ENCODE measurements around the gene SATL1. TPM values are rescaled to one million over a fixed set of nuclear protein-coding genes. Genes with fewer than 3 reads are reported as not detected.
"Not testable (repeated sequence)": the region's sequence is repeated elsewhere in the genome, so short reads cannot be mapped to it uniquely, and the experiment has no call there.

SATL1 gene, protein sequence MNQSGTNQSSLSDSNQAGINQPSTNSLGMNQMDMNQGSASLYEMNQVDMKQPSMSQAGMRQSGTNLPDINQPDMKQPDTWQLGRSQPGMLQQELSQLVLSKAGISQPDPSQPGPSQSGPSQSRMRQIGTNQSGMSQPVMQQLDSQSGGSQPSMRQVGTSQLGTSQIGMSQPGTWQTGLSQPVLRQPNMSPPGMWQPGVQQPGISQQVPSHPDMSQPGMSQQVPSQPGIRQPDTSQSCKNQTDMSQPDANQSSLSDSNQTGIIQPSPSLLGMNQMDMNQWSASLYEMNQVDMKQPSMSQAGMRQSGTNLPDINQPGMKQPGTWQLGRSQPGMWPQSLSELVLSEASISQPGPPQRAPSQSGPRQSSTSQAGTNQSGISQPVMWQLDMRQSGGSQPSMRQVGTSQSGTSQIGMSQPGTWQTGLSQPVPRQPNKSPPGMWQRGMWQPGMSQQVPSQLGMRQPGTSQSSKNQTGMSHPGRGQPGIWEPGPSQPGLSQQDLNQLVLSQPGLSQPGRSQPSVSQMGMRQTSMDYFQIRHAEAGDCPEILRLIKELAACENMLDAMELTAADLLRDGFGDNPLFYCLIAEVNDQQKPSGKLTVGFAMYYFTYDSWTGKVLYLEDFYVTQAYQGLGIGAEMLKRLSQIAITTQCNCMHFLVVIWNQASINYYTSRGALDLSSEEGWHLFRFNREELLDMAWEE
- under 0.01 TPM in 1 of 2 replicates, not detected in the other for total RNA-seq

DNA sequence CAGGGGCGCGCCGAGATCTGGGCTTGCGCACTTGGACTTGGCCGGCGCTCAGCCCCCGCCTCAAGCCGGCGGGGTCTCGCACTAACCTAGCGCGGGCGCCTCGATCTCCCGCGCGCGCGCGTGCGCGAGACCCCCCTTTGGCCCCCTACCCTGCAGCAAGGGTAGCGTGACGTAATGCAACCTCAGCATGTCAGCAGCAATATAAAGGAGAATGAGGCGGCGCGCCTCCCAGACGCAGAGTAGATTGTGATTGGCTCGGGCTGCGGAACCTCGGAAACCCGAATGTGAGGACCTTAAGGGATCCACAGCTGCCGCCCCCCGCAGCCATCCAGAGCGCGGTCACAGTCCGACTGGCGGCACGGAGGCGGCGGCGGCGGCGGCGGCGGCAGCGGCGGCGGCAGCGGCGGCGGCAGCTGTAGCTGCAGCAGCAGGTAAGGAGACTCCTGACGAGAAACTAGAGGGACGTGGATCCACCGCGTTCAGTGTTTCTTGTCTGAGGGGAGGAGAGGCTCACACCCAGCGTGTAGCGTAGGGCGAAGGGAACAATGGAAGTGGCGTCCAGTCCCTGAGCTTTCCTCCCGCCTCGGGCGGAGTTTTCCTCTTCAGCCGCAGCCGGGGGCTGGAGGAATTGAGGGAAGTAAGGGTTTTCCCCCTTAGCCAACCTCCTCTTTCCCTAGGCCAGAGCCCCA, at the start of gene SATL1, which contains the start of gene ZNF711:
TSS of gene SATL1 (minus strand) at position 19 of the 689 bp plus-strand sequence. CDS start 134,811 bp downstream, outside the sequence.
TSS of gene ZNF711 (plus strand) at position 231 of the 689 bp plus-strand sequence. CDS start 3,582 bp downstream, outside the sequence.
- H3K36me3 ChIP-seq (ENCODE audit: control insufficient read depth, insufficient read depth, low read length): no peaks in the 10 kb centered on the region
- TF ChIP-seq, protein P1, sequence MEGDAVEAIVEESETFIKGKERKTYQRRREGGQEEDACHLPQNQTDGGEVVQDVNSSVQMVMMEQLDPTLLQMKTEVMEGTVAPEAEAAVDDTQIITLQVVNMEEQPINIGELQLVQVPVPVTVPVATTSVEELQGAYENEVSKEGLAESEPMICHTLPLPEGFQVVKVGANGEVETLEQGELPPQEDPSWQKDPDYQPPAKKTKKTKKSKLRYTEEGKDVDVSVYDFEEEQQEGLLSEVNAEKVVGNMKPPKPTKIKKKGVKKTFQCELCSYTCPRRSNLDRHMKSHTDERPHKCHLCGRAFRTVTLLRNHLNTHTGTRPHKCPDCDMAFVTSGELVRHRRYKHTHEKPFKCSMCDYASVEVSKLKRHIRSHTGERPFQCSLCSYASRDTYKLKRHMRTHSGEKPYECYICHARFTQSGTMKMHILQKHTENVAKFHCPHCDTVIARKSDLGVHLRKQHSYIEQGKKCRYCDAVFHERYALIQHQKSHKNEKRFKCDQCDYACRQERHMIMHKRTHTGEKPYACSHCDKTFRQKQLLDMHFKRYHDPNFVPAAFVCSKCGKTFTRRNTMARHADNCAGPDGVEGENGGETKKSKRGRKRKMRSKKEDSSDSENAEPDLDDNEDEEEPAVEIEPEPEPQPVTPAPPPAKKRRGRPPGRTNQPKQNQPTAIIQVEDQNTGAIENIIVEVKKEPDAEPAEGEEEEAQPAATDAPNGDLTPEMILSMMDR (IDR thresholded peaks at IDR 0.05; ENCODE audit: insufficient read depth, low read length, severe bottlenecking): no peak
- no peaks in the 10 kb centered on the region for H3K27me3 ChIP-seq (ENCODE audit: control insufficient read depth, insufficient read depth, low read length)
- DNase-seq (ENCODE audit: low read depth): no peak
- H3K4me3 ChIP-seq (ENCODE audit: low read depth, low read length): peak within 1 kb of the TSS; percentile 57
- FAIRE-seq: no peak

DNA sequence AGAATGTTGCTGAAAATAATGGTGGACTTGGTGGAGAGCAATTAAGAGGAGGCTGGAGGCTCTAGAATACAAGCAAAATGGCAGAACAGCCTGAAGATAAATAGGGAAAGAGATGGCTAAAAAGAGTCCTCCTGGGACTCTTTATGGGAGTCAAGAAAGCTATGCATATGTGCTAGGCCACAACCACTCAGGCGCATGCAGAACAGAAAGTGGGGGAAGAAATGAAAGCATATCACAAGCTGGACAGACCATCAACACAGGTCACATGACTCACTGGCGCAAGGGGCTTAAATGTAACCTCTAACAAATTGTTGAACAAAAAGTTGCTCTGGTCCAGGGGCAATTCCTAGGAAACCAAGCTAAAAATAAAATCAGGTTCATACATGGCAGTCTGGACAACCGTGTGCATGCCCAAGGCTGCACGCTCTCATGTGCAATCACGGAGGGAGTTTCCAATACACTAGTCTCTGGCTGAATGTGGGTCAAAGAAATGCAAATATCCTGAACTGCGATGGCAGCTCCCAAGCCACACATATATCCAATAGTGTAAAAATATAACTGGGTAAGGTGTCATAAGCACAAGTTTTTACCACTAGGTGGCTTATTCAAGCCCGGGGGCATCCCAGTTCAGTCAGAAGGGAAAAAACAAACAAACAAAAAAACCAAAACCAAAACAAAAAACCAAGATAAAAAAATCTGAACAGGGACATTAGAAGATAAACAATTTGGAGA, 45.6 kb upstream of the SATL1 start:
- DNase-seq (ENCODE audit: low read depth): no peak
- no peak overlapping the region for H3K4me3 ChIP-seq (ENCODE audit: low read depth, low read length)
- no peaks in the 10 kb centered on the region for H3K27me3 ChIP-seq (ENCODE audit: control insufficient read depth, insufficient read depth, low read length)
- H3K36me3 ChIP-seq (ENCODE audit: control insufficient read depth, insufficient read depth, low read length): no peaks in the 10 kb centered on the region
- FAIRE-seq: no peak
- TF ChIP-seq, protein P1 (IDR thresholded peaks at IDR 0.05; ENCODE audit: insufficient read depth, low read length, severe bottlenecking): no peak

DNA sequence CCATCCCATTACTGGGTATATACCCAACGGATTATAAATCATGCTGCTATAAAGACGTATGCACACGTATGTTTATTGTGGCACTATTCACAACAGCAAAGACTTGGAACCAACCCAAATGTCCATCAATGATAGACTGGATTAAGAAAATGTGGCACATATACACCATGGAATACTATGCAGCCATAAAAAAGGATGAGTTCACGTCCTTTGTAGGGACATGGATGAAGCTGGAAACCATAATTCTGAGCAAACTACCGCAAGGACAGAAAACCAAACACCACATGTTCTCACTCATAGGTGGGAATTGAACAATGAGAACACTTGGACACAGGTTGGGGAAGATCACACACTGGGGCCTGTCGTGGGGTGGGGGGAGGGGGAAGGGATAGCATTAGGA, 41.7 kb upstream of the SATL1 start:
- not testable (repeated sequence) for H3K27me3 ChIP-seq (ENCODE audit: control insufficient read depth, insufficient read depth, low read length); H3K36me3 ChIP-seq (ENCODE audit: control insufficient read depth, insufficient read depth, low read length); H3K4me3 ChIP-seq (ENCODE audit: low read depth, low read length); FAIRE-seq; DNase-seq (ENCODE audit: low read depth)

DNA sequence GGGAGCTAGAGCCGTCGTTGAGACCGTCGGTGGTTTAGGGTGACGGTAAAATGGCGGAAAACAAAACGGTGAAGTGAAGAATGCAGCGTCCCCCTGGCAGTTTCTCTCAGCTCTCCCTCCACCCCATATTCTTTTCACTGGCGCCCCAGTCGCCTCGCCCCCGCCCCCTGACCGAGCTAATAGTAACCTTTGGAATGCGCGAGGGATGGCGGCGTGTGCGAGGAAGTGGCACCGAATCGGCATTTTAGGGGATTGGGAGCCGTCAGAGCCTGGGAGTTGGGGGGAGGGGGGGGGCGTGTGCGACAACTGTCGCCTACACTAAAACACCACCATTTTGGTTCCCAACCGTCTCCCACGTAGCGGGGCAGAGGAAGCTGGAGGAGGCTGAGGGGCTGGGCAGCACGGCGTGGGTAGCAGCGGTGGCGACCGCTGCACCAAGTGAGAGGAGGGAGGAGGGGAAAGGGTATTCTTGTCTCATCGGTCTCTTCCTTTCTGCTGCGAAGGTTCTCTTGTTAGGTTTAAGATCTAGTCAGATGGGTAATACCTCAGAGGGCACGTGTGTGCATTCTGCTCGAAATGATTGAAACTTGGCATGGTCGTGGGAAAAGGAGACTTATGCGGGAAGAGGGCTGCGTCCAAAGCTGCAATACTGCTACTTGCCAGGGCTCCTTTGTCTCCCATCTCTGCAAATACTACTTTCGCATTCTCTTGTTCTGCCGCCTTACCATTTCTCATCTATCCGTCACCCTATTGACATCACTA, 1.1 kb upstream of the SATL1 start:
- peak overlapping the region; percentile 57 for H3K4me3 ChIP-seq (ENCODE audit: low read depth, low read length)
- DNase-seq (ENCODE audit: low read depth): no peak
- TF ChIP-seq, protein P1 (IDR thresholded peaks at IDR 0.05; ENCODE audit: insufficient read depth, low read length, severe bottlenecking): no peak

DNA sequence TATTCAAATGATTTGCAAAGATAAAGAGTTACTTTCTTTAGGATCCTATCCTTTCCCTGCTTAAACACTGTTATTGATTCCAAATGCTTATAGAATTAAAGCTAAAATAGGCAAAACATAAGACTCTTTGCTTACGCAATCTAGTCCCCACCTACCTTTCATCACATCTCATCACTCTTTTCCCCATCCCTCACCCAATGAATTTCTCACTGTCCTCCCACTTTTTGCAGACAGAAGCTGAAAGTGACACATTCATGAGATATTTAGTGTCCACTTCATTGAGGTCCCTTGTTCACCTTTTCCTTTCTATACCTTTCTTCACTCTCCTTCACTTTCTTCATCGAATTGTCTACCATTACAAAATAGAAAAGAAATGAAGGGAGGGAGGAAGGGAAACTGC, 424 bp downstream of the SATL1 start:
- TF ChIP-seq, protein P1 (IDR thresholded peaks at IDR 0.05; ENCODE audit: insufficient read depth, low read length, severe bottlenecking): no peak
- no peak for DNase-seq (ENCODE audit: low read depth)
- H3K36me3 ChIP-seq (ENCODE audit: control insufficient read depth, insufficient read depth, low read length): no peaks in the 10 kb centered on the region
- H3K4me3 ChIP-seq (ENCODE audit: low read depth, low read length): no peak overlapping the region
- no peaks in the 10 kb centered on the region for H3K27me3 ChIP-seq (ENCODE audit: control insufficient read depth, insufficient read depth, low read length)
- no peak for FAIRE-seq

More for the DNA sequence above, 1.1 kb upstream of the SATL1 start:
- H3K27me3 ChIP-seq (ENCODE audit: control insufficient read depth, insufficient read depth, low read length): no peaks in the 10 kb centered on the region
- H3K36me3 ChIP-seq (ENCODE audit: control insufficient read depth, insufficient read depth, low read length): no peaks in the 10 kb centered on the region
- no peak for FAIRE-seq
